DND-41 (cell line): ENCODE data around the gene RNFT2.

Source experiments
- CTCF ChIP-seq: IDR thresholded peaks from 2 replicates; pipeline ENCODE4 v1.5.1; 2012; ENCODE audit warnings: borderline replicate concordance, low read length, moderate library complexity, mild to moderate bottlenecking; ENCODE audit not compliant: poor library complexity, severe bottlenecking; ENCODE audit errors: extremely low read depth
- EZH2 ChIP-seq: IDR thresholded peaks from 3 replicates; pipeline ENCODE4 v1.6.1; 2012; ENCODE audit warnings: borderline replicate concordance, low read depth, mild to moderate bottlenecking, moderate library complexity, low read length, inconsistent platforms; ENCODE audit not compliant: severe bottlenecking

DNA sequence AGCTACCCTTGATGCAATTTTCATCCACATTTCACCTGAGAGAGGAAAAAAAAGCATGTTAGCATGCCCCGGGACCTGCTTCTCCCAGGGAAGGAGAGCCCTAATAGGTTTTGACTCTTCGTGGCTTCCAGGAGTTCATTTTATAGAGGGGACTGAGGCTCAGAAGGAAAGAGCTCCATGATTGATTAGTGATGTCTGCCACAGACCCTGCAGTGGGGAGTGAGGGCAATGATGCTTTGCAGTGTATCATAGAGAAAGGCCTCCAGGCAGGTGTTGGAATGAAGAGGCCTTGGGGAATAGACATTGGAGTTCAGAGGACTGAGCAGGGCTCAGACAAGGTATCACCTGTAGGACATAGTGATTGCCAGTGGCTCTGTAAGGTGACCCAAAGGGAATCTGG, 41.5 kb downstream of the RNFT2 start:
- no peak for TF ChIP-seq EZH2
- TF ChIP-seq CTCF, result no peak
